ENCODE results near the gene BCAP29. TPM values are rescaled to one million over a fixed set of nuclear protein-coding genes. Genes with fewer than 3 reads are reported as not detected.

BCAP29 gene
- total and polyA plus RNA-seq, 4 experiments from 2014 or later: 17.0 to 34.8 (median 26.4) TPM

DNA sequence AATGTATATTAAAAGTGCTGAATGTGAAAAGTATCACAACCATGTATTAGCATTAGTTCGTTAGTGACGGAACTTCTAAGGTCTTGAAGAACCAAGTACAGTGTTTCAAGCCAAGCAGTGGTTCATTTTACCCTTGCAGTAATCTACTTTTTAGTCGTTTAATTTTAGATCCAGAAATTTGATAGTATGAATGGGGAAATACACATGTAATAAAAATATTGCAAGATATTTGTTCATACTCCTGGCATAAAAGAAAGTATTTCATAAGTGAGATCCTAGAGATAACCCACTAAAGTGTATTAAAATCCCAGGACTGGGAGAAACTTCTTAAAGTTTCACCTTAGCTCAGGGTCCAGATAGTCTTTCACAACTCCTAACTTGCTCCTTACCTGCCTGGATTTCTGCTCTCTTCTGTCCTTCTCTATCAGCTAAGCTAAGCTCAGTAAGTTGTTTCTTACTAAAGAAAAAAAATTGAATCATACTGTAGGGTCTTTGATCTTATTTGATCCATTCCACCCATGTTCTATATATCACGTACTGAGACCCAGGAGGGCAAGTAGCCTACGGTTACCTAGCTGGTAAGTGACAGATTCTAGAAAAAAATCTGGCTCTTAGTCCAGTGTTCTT, 1.5 kb downstream of the BCAP29 start:
- no peaks in the 10 kb centered on the region for H3K27me3 Mint-ChIP-seq
- H3K27ac Mint-ChIP-seq: peak overlapping the region; percentile 5 to 88 (median 17)
- peaks cover 25% of the 10 kb centered on the region for H3K4me1 ChIP-seq (ENCODE audit: insufficient read depth, low read length)
- no peak for DNase-seq
- H3K27ac ChIP-seq (ENCODE audit: low read depth, low read length): no peak overlapping the region
- H3K9me3 Mint-ChIP-seq: no peaks in the 10 kb centered on the region
- CTCF ChIA-PET (ENCODE audit: partially characterized antibody): no interaction called here
- peak overlapping the region in 6 of 8 donors; percentile 39 to 81 (median 58) for H3K4me3 Mint-ChIP-seq
- no peak overlapping the region for H3K4me3 ChIP-seq (ENCODE audit: low read length in 2 of 2)
- H3K27me3 ChIP-seq (ENCODE audit: insufficient read depth, low read length): no peaks in the 10 kb centered on the region
- POLR2A ChIA-PET (ENCODE audit: partially characterized antibody): no interaction called here
- no peaks in the 10 kb centered on the region for H3K9me3 ChIP-seq (ENCODE audit: control insufficient read depth in 1 of 2, low read length in 2 of 2)
- intact Hi-C loops (cut with micrococcal nuclease): no loop called here
- peaks cover 15 to 25% (median 19%) of the 10 kb centered on the region in 4 donors for H3K4me1 Mint-ChIP-seq
- no peaks in the 10 kb centered on the region for H3K36me3 ChIP-seq (ENCODE audit: insufficient read depth, low read length)
- H3K36me3 Mint-ChIP-seq: peaks cover 10 to 11% of the 10 kb centered on the region in 2 donors

DNA sequence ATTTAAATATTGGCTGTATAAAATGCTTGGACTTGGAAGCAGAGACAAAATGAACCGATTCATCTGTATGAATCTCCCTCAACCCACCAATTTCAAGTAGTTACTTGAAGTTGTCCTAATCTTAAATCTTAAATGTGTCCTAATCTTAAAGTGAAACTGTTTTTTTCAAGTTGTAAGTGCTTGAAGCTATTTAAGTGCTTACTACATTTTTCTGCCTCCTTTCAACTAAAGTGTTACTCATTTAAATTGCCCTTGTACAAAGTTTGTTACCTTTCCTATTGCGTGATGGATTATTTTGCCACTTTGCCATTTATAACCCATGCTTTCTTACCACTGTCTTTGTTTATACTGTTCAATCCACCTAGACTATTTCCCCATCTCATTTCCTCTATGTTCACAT, 2.8 kb downstream of the BCAP29 start:
- CTCF ChIA-PET (ENCODE audit: partially characterized antibody): interaction anchor here (1.0 to 1.2 kb wide), 2 partner anchors 10 to 298 kb away, joined by 3 to 4 read pairs; no protein-coding TSS in a partner anchor
- Mint-ChIP-seq H3K9me3 (no peaks in the 10 kb centered on the region), H3K27me3 (no peaks in the 10 kb centered on the region), H3K36me3 (peaks cover 10 to 11% of the 10 kb centered on the region in 2 donors), H3K4me1 (peaks cover 15 to 25% (median 19%) of the 10 kb centered on the region in 4 donors), H3K4me3 (peak overlapping the region in 2 of 8 donors; percentile 6 to 11), H3K27ac (peak overlapping the region in 1 of 7 donors; percentile 61)
- POLR2A ChIA-PET (ENCODE audit: partially characterized antibody): interaction anchor here (2.1 kb wide), 1 partner anchor 19 kb away, joined by 6 read pairs; the partner anchor contains the start of genes COG5 and DUS4L
- intact Hi-C loops (cut with micrococcal nuclease): no loop called here
- Histone ChIP-seq H3K4me1 (ENCODE audit: insufficient read depth, low read length) (peaks cover 25% of the 10 kb centered on the region), H3K4me3 (ENCODE audit: low read length in 2 of 2) (no peak overlapping the region), H3K27me3 (ENCODE audit: insufficient read depth, low read length) (no peaks in the 10 kb centered on the region), H3K36me3 (ENCODE audit: insufficient read depth, low read length) (no peaks in the 10 kb centered on the region), H3K27ac (ENCODE audit: low read depth, low read length) (no peak overlapping the region), H3K9me3 (ENCODE audit: control insufficient read depth in 1 of 2, low read length in 2 of 2) (no peaks in the 10 kb centered on the region)
- DNase-seq: no peak

DNA sequence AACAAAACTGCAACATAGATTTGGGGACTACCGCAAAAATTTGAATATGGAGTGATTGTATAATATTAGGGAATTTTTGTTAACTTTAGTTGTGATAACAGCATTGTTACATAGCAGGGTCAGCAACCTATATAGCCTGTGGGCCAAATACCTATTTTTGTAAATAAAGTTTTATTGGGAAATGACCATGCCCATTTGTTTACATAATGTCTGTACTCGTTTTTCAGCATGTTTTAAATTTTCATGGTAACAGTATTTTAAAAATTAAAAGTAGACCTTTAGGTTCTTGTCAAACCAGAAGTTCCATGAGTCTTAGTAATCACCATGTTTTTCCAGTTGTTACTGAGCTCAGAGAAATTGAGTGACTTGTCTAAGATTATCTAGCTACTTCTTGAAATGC, 4.7 kb downstream of the BCAP29 start:
- Histone ChIP-seq H3K27ac (ENCODE audit: low read depth, low read length) (no peak overlapping the region), H3K9me3 (ENCODE audit: control insufficient read depth in 1 of 2, low read length in 2 of 2) (no peaks in the 10 kb centered on the region), H3K27me3 (ENCODE audit: insufficient read depth, low read length) (no peaks in the 10 kb centered on the region), H3K36me3 (ENCODE audit: insufficient read depth, low read length) (no peaks in the 10 kb centered on the region), H3K4me3 (ENCODE audit: low read length in 2 of 2) (no peak overlapping the region), H3K4me1 (ENCODE audit: insufficient read depth, low read length) (peaks cover 22% of the 10 kb centered on the region)
- Mint-ChIP-seq H3K27me3 (no peaks in the 10 kb centered on the region), H3K4me3 (no peak overlapping the region), H3K4me1 (peaks cover 12 to 21% (median 17%) of the 10 kb centered on the region in 4 donors), H3K9me3 (no peaks in the 10 kb centered on the region), H3K36me3 (peaks cover 7 to 11% of the 10 kb centered on the region in 2 donors), H3K27ac (no peak overlapping the region)
- ChIA-PET CTCF (ENCODE audit: partially characterized antibody) (interaction anchor here (1.2 kb wide), 1 partner anchor 8 kb away, joined by 3 read pairs; no protein-coding TSS in a partner anchor), POLR2A (ENCODE audit: partially characterized antibody) (no interaction called here)
- intact Hi-C loops (cut with micrococcal nuclease): no loop called here
- DNase-seq: no peak

DNA sequence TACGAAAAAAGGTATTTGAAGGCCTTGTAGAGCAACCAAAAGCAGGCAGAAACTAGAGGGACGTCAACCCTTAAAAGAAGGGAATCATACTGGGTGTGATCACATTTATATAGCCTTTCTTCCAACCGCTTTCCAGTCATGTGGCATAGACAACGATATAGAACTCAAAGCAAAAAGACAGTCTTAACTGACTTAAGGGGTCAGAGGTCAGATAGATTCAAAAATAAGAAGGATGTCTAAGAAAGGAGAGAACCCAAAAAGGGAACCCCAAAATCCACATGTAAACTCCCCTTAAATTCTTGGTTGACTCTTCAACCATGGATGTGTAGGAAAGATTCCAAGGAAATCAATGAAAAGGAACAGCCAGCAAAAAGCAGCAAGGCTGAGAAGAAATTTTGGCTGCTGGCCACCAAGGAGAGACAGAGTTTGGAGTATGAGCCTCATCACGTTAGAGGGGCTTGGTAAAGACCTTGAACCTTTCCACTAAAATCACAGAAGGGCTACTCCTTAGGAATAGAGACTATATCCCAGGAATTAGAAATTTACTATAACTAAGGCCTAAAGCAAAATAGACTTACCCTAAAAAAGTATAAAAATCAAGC, 8.6 kb downstream of the BCAP29 start:
- H3K27me3 Mint-ChIP-seq: no peaks in the 10 kb centered on the region
- H3K4me1 Mint-ChIP-seq: no peaks in the 10 kb centered on the region
- H3K27me3 ChIP-seq (ENCODE audit: insufficient read depth, low read length): no peaks in the 10 kb centered on the region
- CTCF ChIA-PET (ENCODE audit: partially characterized antibody): no interaction called here
- H3K36me3 Mint-ChIP-seq: peaks cover 10 to 14% of the 10 kb centered on the region in 2 donors
- no peak overlapping the region for H3K4me3 ChIP-seq (ENCODE audit: low read length in 2 of 2)
- no peak overlapping the region for H3K4me3 Mint-ChIP-seq
- H3K9me3 ChIP-seq (ENCODE audit: control insufficient read depth in 1 of 2, low read length in 2 of 2): no peaks in the 10 kb centered on the region
- intact Hi-C loops (cut with micrococcal nuclease): no loop called here
- H3K27ac Mint-ChIP-seq: no peak overlapping the region
- H3K36me3 ChIP-seq (ENCODE audit: insufficient read depth, low read length): no peaks in the 10 kb centered on the region
- DNase-seq: no peak
- no peaks in the 10 kb centered on the region for H3K4me1 ChIP-seq (ENCODE audit: insufficient read depth, low read length)
- POLR2A ChIA-PET (ENCODE audit: partially characterized antibody): no interaction called here
- no peaks in the 10 kb centered on the region for H3K9me3 Mint-ChIP-seq
- H3K27ac ChIP-seq (ENCODE audit: low read depth, low read length): no peak overlapping the region

- ChIA-PET CTCF (ENCODE audit: partially characterized antibody) (interaction anchor here (1.4 kb wide), 1 partner anchor 26 kb away, joined by 3 read pairs; no protein-coding TSS in a partner anchor), POLR2A (ENCODE audit: partially characterized antibody) (no interaction called here)
- no peaks in the 10 kb centered on the region for H3K9me3 Mint-ChIP-seq
- H3K27me3 ChIP-seq (ENCODE audit: insufficient read depth, low read length): no peaks in the 10 kb centered on the region
- H3K4me1 ChIP-seq (ENCODE audit: insufficient read depth, low read length): no peaks in the 10 kb centered on the region
- no peaks in the 10 kb centered on the region for H3K9me3 ChIP-seq (ENCODE audit: control insufficient read depth in 1 of 2, low read length in 2 of 2)
- no peaks in the 10 kb centered on the region for H3K36me3 ChIP-seq (ENCODE audit: insufficient read depth, low read length)
- peaks cover 13 to 20% of the 10 kb centered on the region in 2 donors for H3K36me3 Mint-ChIP-seq
- intact Hi-C loops (cut with micrococcal nuclease): no loop called here
- H3K27ac Mint-ChIP-seq: peak overlapping the region in 1 of 7 donors; percentile 42
- H3K4me3 Mint-ChIP-seq: no peak overlapping the region
- no peak overlapping the region for H3K27ac ChIP-seq (ENCODE audit: low read depth, low read length)
- H3K4me1 Mint-ChIP-seq: no peaks in the 10 kb centered on the region
- H3K27me3 Mint-ChIP-seq: no peaks in the 10 kb centered on the region
- H3K4me3 ChIP-seq (ENCODE audit: low read length in 2 of 2): no peak overlapping the region
- DNase-seq: no peak
Observed at GRCh38 chr7:107591421-107591820, 11.4 kb downstream of the BCAP29 start.

GRCh38 chr7:107592361-107593024, 12.4 kb downstream of the BCAP29 start:
- no peak overlapping the region for H3K27ac Mint-ChIP-seq
- no peaks in the 10 kb centered on the region for H3K9me3 Mint-ChIP-seq
- POLR2A ChIA-PET (ENCODE audit: partially characterized antibody): no interaction called here

GRCh38 chr7:107593025-107593410, 13.0 kb downstream of the BCAP29 start:
- ChIA-PET POLR2A (ENCODE audit: partially characterized antibody) (no interaction called here), CTCF (ENCODE audit: partially characterized antibody) (interaction anchor here (1.4 kb wide), 1 partner anchor 11 kb away, joined by 4 read pairs; no protein-coding TSS in a partner anchor)
- no peak for DNase-seq
- Mint-ChIP-seq H3K4me3 (no peak overlapping the region), H3K4me1 (no peaks in the 10 kb centered on the region), H3K27ac (no peak overlapping the region), H3K9me3 (no peaks in the 10 kb centered on the region), H3K36me3 (peaks cover 15 to 20% of the 10 kb centered on the region in 2 donors), H3K27me3 (no peaks in the 10 kb centered on the region)
- Histone ChIP-seq H3K27ac (ENCODE audit: low read depth, low read length) (no peak overlapping the region), H3K36me3 (ENCODE audit: insufficient read depth, low read length) (no peaks in the 10 kb centered on the region), H3K4me3 (ENCODE audit: low read length in 2 of 2) (no peak overlapping the region), H3K9me3 (ENCODE audit: control insufficient read depth in 1 of 2, low read length in 2 of 2) (no peaks in the 10 kb centered on the region), H3K27me3 (ENCODE audit: insufficient read depth, low read length) (no peaks in the 10 kb centered on the region), H3K4me1 (ENCODE audit: insufficient read depth, low read length) (no peaks in the 10 kb centered on the region)
- intact Hi-C loops (cut with micrococcal nuclease): no loop called here

More at GRCh38 chr7:107592361-107593024, 12.4 kb downstream of the BCAP29 start:
- intact Hi-C loops (cut with micrococcal nuclease): no loop called here
- Histone ChIP-seq H3K27me3 (ENCODE audit: insufficient read depth, low read length) (no peaks in the 10 kb centered on the region), H3K9me3 (ENCODE audit: control insufficient read depth in 1 of 2, low read length in 2 of 2) (no peaks in the 10 kb centered on the region), H3K4me3 (ENCODE audit: low read length in 2 of 2) (no peak overlapping the region), H3K36me3 (ENCODE audit: insufficient read depth, low read length) (no peaks in the 10 kb centered on the region), H3K27ac (ENCODE audit: low read depth, low read length) (no peak overlapping the region), H3K4me1 (ENCODE audit: insufficient read depth, low read length) (no peaks in the 10 kb centered on the region)
- no peaks in the 10 kb centered on the region for H3K27me3 Mint-ChIP-seq
- no peak for DNase-seq
- CTCF ChIA-PET (ENCODE audit: partially characterized antibody): interaction anchor here (1.4 kb wide), 1 partner anchor 10 kb away, joined by 4 read pairs; no protein-coding TSS in a partner anchor
- H3K4me1 Mint-ChIP-seq: no peaks in the 10 kb centered on the region
- no peak overlapping the region for H3K4me3 Mint-ChIP-seq
- H3K36me3 Mint-ChIP-seq: peaks cover 15 to 20% of the 10 kb centered on the region in 2 donors

All from CD4-positive, alpha-beta memory T cell (primary cell).